HEK293 (cell line): ENCODE data around the gene PROSER3.
A peak's percentile ranks its signal among the peaks of the same experiment; 100 is the strongest.

Experiments
- CTCF ChIA-PET: fragments of 350-600 bp; formaldehyde crosslinking; extraction: SDS; loops from one replicate; lab custom pipeline; 2021; ENCODE audit warnings: antibody characterized with exemption; lab: Yijun Ruan, JAX
- POLR2A ChIA-PET: fragments of 300-600 bp; formaldehyde crosslinking; extraction: SDS; loops from one replicate; lab custom pipeline; 2020; ENCODE audit warnings: antibody characterized with exemption, inconsistent platforms; lab: Yijun Ruan, JAX
- H3K27ac ChIP-seq: fragments of 200-500 bp; sonication (Bioruptor generic); 2 replicates; pipeline ENCODE4 v1.5.1; 2014; ENCODE audit warnings: low read depth, low read length, control low read depth, inconsistent platforms; ENCODE audit errors: extremely low read depth
- H3K36me3 ChIP-seq, 2 experiments: fragments of 200-500 bp in 1 of 2; sonication (Bioruptor generic) in 1 of 2; 1 replicate in 1 of 2; 2 replicates in 1 of 2; pipeline ENCODE4 v1.5.1; 2014 to 2017; ENCODE audit warnings: inconsistent platforms in 2 of 2, low read length in 2 of 2; ENCODE audit not compliant: control insufficient read depth in 2 of 2, insufficient read depth in 1 of 2
- H3K4me1 ChIP-seq: fragments of 200-500 bp; sonication (Bioruptor generic); 2 replicates; pipeline ENCODE4 v1.5.1; 2014; ENCODE audit warnings: mild to moderate bottlenecking, low read length, inconsistent platforms; ENCODE audit not compliant: control insufficient read depth, insufficient read depth
- H3K4me3 ChIP-seq: 2 replicates; pipeline ENCODE4 v1.5.1; 2011; ENCODE audit warnings: low read depth, mild to moderate bottlenecking, control low read depth, low read length, moderate library complexity
- H3K9me3 ChIP-seq: fragments of 200-500 bp; sonication (Bioruptor generic); 2 replicates; pipeline ENCODE4 v1.5.1; 2014; ENCODE audit warnings: low read depth, low read length, inconsistent platforms; ENCODE audit not compliant: control insufficient read depth, insufficient read depth
- EGR2 ChIP-seq: fragments of 450-650 bp; formaldehyde crosslinking; IDR thresholded peaks from 2 replicates; pipeline ENCODE4 v1.5.1; 2016; ENCODE audit warnings: low read depth, missing biosample characterization, missing genetic modification characterization
- HOXA7 ChIP-seq: sonication (generic); formaldehyde crosslinking; IDR thresholded peaks from 2 replicates; pipeline ENCODE4 v1.8.1; 2022; ENCODE audit warnings: missing genetic modification reagents, borderline replicate concordance
- KLF7 ChIP-seq: fragments of 450-650 bp; formaldehyde crosslinking; IDR thresholded peaks from 2 replicates; pipeline ENCODE4 v1.5.1; 2016; ENCODE audit warnings: missing biosample characterization, missing genetic modification characterization, borderline replicate concordance
- MZF1 ChIP-seq: fragments of 450-650 bp; formaldehyde crosslinking; IDR thresholded peaks from 2 replicates; pipeline ENCODE4 v1.5.1; 2017; ENCODE audit warnings: missing biosample characterization, missing genetic modification characterization, borderline replicate concordance
- RBAK ChIP-seq: fragments of 450-650 bp; formaldehyde crosslinking; IDR thresholded peaks from 2 replicates; pipeline ENCODE4 v1.5.1; 2016; ENCODE audit warnings: missing biosample characterization, missing genetic modification characterization
- SALL2 ChIP-seq: fragments of 450-650 bp; formaldehyde crosslinking; IDR thresholded peaks from 2 replicates; pipeline ENCODE4 v1.5.0; 2017; ENCODE audit warnings: missing biosample characterization, mild to moderate bottlenecking, missing genetic modification characterization, borderline replicate concordance
- SETDB1 ChIP-seq: IDR thresholded peaks from one replicate; pipeline ENCODE4 v1.6.1; 2017; ENCODE audit warnings: mild to moderate bottlenecking, low read length, moderate library complexity, mixed read lengths; ENCODE audit not compliant: insufficient read length
- YY2 ChIP-seq: fragments of 450-650 bp; formaldehyde crosslinking; IDR thresholded peaks from 2 replicates; pipeline ENCODE4 v1.5.1; 2016; ENCODE audit warnings: missing biosample characterization, missing genetic modification characterization
- ZFHX2 ChIP-seq: fragments of 450-650 bp; formaldehyde crosslinking; conservative IDR thresholded peaks from 2 replicates; pipeline ENCODE4 v1.5.1; 2016; ENCODE audit warnings: missing biosample characterization, missing genetic modification characterization
- ZNF112 ChIP-seq: fragments of 450-650 bp; formaldehyde crosslinking; IDR thresholded peaks from 2 replicates; pipeline ENCODE4 v1.5.0; 2017; ENCODE audit warnings: missing biosample characterization, missing genetic modification characterization
- ZNF169 ChIP-seq: fragments of 450-650 bp; formaldehyde crosslinking; IDR thresholded peaks from 2 replicates; pipeline ENCODE4 v1.5.1; 2016; ENCODE audit warnings: missing biosample characterization, missing genetic modification characterization
- ZNF24 ChIP-seq: fragments of 450-650 bp; formaldehyde crosslinking; IDR thresholded peaks from 2 replicates; pipeline ENCODE4 v1.5.1; 2016; ENCODE audit warnings: missing biosample characterization, missing genetic modification characterization
- ZNF274 ChIP-seq, 2 experiments: fragments of 200-500 bp in 1 of 2; fragments of 450-650 bp in 1 of 2; sonication (Bioruptor generic) in 1 of 2; formaldehyde crosslinking in 1 of 2; IDR thresholded peaks; 2 replicates each; pipeline versions ENCODE4 v1.5.1 to v1.6.1; 2014 to 2016; ENCODE audit warnings: borderline replicate concordance in 1 of 2, inconsistent platforms in 1 of 2, low read length in 1 of 2, missing biosample characterization in 1 of 2, missing genetic modification characterization in 1 of 2
- ZNF311 ChIP-seq: fragments of 450-650 bp; formaldehyde crosslinking; IDR thresholded peaks from 2 replicates; pipeline ENCODE4 v1.5.1; 2017; ENCODE audit warnings: missing biosample characterization, missing genetic modification characterization, borderline replicate concordance
- ZNF324 ChIP-seq: fragments of 450-650 bp; formaldehyde crosslinking; IDR thresholded peaks from 2 replicates; pipeline ENCODE4 v1.5.1; 2016; ENCODE audit warnings: missing biosample characterization, missing genetic modification characterization
- ZNF426 ChIP-seq: fragments of 450-650 bp; formaldehyde crosslinking; IDR thresholded peaks from 2 replicates; pipeline ENCODE4 v1.5.1; 2017; ENCODE audit warnings: missing biosample characterization, missing genetic modification characterization, mild to moderate bottlenecking, inconsistent platforms, moderate library complexity
- ZNF473 ChIP-seq: fragments of 450-650 bp; formaldehyde crosslinking; IDR thresholded peaks from 2 replicates; pipeline ENCODE4 v1.5.1; 2017; ENCODE audit warnings: missing biosample characterization, missing genetic modification characterization
- ZNF501 ChIP-seq: fragments of 450-650 bp; formaldehyde crosslinking; IDR thresholded peaks from 2 replicates; pipeline ENCODE4 v1.5.1; 2016; ENCODE audit warnings: missing biosample characterization, missing genetic modification characterization
- ZNF510 ChIP-seq: fragments of 450-650 bp; formaldehyde crosslinking; IDR thresholded peaks from 2 replicates; pipeline ENCODE4 v1.5.1; 2018; ENCODE audit warnings: mild to moderate bottlenecking, missing genetic modification characterization, missing biosample characterization; ENCODE audit not compliant: insufficient replicate concordance
- ZNF596 ChIP-seq: fragments of 450-650 bp; IDR thresholded peaks from 2 replicates; pipeline ENCODE4 v1.5.0; 2018; ENCODE audit warnings: missing biosample characterization, mild to moderate bottlenecking, missing genetic modification characterization, moderate library complexity
- ZNF664 ChIP-seq: fragments of 450-650 bp; formaldehyde crosslinking; IDR thresholded peaks from 2 replicates; pipeline ENCODE4 v1.5.1; 2016; ENCODE audit warnings: missing biosample characterization, missing genetic modification characterization
- ZNF843 ChIP-seq: fragments of 450-650 bp; formaldehyde crosslinking; IDR thresholded peaks from 2 replicates; pipeline ENCODE4 v1.5.1; 2016; ENCODE audit warnings: missing biosample characterization, missing genetic modification characterization
- ZSCAN30 ChIP-seq: fragments of 450-650 bp; IDR thresholded peaks from 2 replicates; pipeline ENCODE4 v1.5.1; 2018; ENCODE audit warnings: missing biosample characterization, mild to moderate bottlenecking, missing genetic modification characterization, moderate library complexity
- ZSCAN5A ChIP-seq: fragments of 450-650 bp; formaldehyde crosslinking; IDR thresholded peaks from 2 replicates; pipeline ENCODE4 v1.5.1; 2016; ENCODE audit warnings: missing biosample characterization, missing genetic modification characterization
- TF ChIP-seq, protein P1 (sequence below): fragments of 450-650 bp; formaldehyde crosslinking; IDR thresholded peaks from 2 replicates; pipeline ENCODE4 v1.5.1; 2016; ENCODE audit warnings: missing biosample characterization, missing genetic modification characterization
- TF ChIP-seq, protein P2 (sequence below): fragments of 450-650 bp; formaldehyde crosslinking; conservative IDR thresholded peaks from 2 replicates; pipeline ENCODE4 v1.5.1; 2016; ENCODE audit warnings: low read depth, missing biosample characterization, missing genetic modification characterization
- TF ChIP-seq, protein P3 (sequence below): fragments of 450-650 bp; formaldehyde crosslinking; conservative IDR thresholded peaks from 2 replicates; pipeline ENCODE4 v1.5.1; 2016; ENCODE audit warnings: low read depth, missing biosample characterization, missing genetic modification characterization

The PROSER3 gene

GRCh38 chr19:35777086-35777841 lies 19.3 kb downstream of the PROSER3 start (continued):
- TF ChIP-seq ZNF311 (tag by site-specific recombination) (no peak), YY2 (tag by site-specific recombination) (no peak)

- CTCF ChIA-PET: interaction anchor here (0.6 to 2.6 kb wide), 6 partner anchors 13 to 423 kb away, joined by 3 to 8 read pairs (median 3); no protein-coding TSS in a partner anchor
These were observed 20.0 kb downstream of the PROSER3 start for GRCh38 chr19:35777961-35778360.

GRCh38 chr19:35779033-35779432 lies 21.1 kb downstream of the PROSER3 start:
- Histone ChIP-seq H3K27ac (no peak overlapping the region), H3K9me3 (no peaks in the 10 kb centered on the region), H3K4me3 (no peak overlapping the region)
- TF ChIP-seq, protein P1, sequence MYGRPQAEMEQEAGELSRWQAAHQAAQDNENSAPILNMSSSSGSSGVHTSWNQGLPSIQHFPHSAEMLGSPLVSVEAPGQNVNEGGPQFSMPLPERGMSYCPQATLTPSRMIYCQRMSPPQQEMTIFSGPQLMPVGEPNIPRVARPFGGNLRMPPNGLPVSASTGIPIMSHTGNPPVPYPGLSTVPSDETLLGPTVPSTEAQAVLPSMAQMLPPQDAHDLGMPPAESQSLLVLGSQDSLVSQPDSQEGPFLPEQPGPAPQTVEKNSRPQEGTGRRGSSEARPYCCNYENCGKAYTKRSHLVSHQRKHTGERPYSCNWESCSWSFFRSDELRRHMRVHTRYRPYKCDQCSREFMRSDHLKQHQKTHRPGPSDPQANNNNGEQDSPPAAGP (tag by site-specific recombination): no peak
- TF ChIP-seq EGR2 (peak; percentile 99), ZNF473 (tag by site-specific recombination) (0 out of 2 replicates have a peak, but pooled peaks have one; percentile 28), SALL2 (tag by site-specific recombination) (0 out of 2 replicates have a peak, but pooled peaks have one; percentile 20), ZFHX2 (tag by site-specific recombination) (peak; percentile 99)
- TF ChIP-seq, protein P2, sequence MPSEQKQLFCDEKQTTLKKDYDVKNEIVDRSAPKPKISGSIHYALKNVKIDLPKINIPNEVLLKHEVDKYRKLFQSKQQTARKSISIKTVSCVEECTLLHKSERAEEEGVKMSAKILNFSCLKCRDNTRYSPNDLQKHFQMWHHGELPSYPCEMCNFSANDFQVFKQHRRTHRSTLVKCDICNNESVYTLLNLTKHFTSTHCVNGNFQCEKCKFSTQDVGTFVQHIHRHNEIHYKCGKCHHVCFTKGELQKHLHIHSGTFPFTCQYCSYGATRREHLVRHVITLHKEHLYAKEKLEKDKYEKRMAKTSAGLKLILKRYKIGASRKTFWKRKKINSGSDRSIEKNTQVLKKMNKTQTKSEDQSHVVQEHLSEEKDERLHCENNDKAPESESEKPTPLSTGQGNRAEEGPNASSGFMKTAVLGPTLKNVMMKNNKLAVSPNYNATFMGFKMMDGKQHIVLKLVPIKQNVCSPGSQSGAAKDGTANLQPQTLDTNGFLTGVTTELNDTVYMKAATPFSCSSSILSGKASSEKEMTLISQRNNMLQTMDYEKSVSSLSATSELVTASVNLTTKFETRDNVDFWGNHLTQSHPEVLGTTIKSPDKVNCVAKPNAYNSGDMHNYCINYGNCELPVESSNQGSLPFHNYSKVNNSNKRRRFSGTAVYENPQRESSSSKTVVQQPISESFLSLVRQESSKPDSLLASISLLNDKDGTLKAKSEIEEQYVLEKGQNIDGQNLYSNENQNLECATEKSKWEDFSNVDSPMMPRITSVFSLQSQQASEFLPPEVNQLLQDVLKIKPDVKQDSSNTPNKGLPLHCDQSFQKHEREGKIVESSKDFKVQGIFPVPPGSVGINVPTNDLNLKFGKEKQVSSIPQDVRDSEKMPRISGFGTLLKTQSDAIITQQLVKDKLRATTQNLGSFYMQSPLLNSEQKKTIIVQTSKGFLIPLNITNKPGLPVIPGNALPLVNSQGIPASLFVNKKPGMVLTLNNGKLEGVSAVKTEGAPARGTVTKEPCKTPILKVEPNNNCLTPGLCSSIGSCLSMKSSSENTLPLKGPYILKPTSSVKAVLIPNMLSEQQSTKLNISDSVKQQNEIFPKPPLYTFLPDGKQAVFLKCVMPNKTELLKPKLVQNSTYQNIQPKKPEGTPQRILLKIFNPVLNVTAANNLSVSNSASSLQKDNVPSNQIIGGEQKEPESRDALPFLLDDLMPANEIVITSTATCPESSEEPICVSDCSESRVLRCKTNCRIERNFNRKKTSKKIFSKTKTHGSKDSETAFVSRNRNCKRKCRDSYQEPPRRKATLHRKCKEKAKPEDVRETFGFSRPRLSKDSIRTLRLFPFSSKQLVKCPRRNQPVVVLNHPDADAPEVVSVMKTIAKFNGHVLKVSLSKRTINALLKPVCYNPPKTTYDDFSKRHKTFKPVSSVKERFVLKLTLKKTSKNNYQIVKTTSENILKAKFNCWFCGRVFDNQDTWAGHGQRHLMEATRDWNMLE: no peak
- TF ChIP-seq, all 188 proteins: peak for 4
- Histone ChIP-seq H3K4me1 (peaks cover 17% of the 10 kb centered on the region), H3K36me3 (peaks cover 38 to 39% of the 10 kb centered on the region in 2 experiments)
- CTCF ChIA-PET: interaction anchor here (0.7 to 1.4 kb wide), 5 partner anchors 11 to 104 kb away, joined by 3 to 7 read pairs (median 3); no protein-coding TSS in a partner anchor
- POLR2A ChIA-PET: interaction anchor here (1.1 to 2.1 kb wide), 2 partner anchors 34 to 38 kb away, joined by 7 to 10 read pairs; partner anchors contain the start of genes PSENEN and U2AF1L4

More at GRCh38 chr19:35777961-35778360, 20.0 kb downstream of the PROSER3 start:
- Histone ChIP-seq H3K4me3 (no peak overlapping the region), H3K4me1 (peaks cover 17% of the 10 kb centered on the region), H3K27ac (no peak overlapping the region), H3K36me3 (peaks cover 32 to 38% of the 10 kb centered on the region in 2 experiments), H3K9me3 (no peaks in the 10 kb centered on the region)
- POLR2A ChIA-PET: interaction anchor here (1.1 to 2.1 kb wide), 3 partner anchors 30 to 37 kb away, joined by 7 to 10 read pairs (median 7); partner anchors contain the start of genes LIN37, PSENEN and U2AF1L4
- TF ChIP-seq ZNF324 (tag by site-specific recombination) (no peak), ZNF501 (no peak), ZNF169 (tag by site-specific recombination) (no peak), KLF7 (no peak), HOXA7 (CRISPR knock-in tag) (no peak), ZNF112 (tag by site-specific recombination) (no peak), ZSCAN30 (tag by site-specific recombination) (no peak), ZNF664 (no peak), SETDB1 (no peak), ZNF510 (tag by site-specific recombination) (no peak), ZSCAN5A (no peak), RBAK (tag by site-specific recombination) (no peak), ZNF596 (tag by site-specific recombination) (no peak), ZNF843 (tag by site-specific recombination) (no peak), ZNF426 (tag by site-specific recombination) (no peak), ZNF274 (IDR thresholded peaks at IDR 0.05; ENCODE audit: low read length) (no peak), ZNF274 (tag by site-specific recombination; IDR thresholded peaks at IDR 0.05; ENCODE audit: borderline replicate concordance) (no peak), ZNF24 (tag by site-specific recombination) (no peak), MZF1 (tag by site-specific recombination) (no peak)
- TF ChIP-seq, protein P3, sequence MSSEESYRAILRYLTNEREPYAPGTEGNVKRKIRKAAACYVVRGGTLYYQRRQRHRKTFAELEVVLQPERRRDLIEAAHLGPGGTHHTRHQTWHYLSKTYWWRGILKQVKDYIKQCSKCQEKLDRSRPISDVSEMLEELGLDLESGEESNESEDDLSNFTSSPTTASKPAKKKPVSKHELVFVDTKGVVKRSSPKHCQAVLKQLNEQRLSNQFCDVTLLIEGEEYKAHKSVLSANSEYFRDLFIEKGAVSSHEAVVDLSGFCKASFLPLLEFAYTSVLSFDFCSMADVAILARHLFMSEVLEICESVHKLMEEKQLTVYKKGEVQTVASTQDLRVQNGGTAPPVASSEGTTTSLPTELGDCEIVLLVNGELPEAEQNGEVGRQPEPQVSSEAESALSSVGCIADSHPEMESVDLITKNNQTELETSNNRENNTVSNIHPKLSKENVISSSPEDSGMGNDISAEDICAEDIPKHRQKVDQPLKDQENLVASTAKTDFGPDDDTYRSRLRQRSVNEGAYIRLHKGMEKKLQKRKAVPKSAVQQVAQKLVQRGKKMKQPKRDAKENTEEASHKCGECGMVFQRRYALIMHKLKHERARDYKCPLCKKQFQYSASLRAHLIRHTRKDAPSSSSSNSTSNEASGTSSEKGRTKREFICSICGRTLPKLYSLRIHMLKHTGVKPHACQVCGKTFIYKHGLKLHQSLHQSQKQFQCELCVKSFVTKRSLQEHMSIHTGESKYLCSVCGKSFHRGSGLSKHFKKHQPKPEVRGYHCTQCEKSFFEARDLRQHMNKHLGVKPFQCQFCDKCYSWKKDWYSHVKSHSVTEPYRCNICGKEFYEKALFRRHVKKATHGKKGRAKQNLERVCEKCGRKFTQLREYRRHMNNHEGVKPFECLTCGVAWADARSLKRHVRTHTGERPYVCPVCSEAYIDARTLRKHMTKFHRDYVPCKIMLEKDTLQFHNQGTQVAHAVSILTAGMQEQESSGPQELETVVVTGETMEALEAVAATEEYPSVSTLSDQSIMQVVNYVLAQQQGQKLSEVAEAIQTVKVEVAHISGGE: no peak
